Measurements from ENCODE around the gene TDRD9. TPM values are rescaled to one million over a fixed set of nuclear protein-coding genes. Genes with fewer than 3 reads are reported as not detected.
A peak's percentile ranks its signal among the peaks of the same experiment; 100 is the strongest.

Gene TDRD9
- total and polyA plus RNA-seq, 8 donors, result 0.67 to 28.6 (median 2.5) TPM

- 94 to 96% methylated on average over 14 of the region's 14 CpGs for WGBS, 2 donors
- intact Hi-C loops (cut with DNase I), result loop anchor here in 1 of 3 donors (10.0 kb wide), 1 partner anchor 55 kb away; the partner anchor contains the start of gene PPP1R13B
- ATAC-seq (no peak), FAIRE-seq (no peak), DNase-seq (peak in 1 of 6 donors; percentile 40)
- peaks cover 13 to 22% (median 18%) of the 10 kb centered on the region in 3 donors for H3K4me1 ChIP-seq
- no peaks in the 10 kb centered on the region for H3K9me3 ChIP-seq
- H3K27ac ChIP-seq, result no peak overlapping the region
- H3K27me3 ChIP-seq, result no peaks in the 10 kb centered on the region
- H3K4me3 ChIP-seq, result no peak overlapping the region
- H3K36me3 ChIP-seq, result no peaks in the 10 kb centered on the region
- TF ChIP-seq, protein P1, sequence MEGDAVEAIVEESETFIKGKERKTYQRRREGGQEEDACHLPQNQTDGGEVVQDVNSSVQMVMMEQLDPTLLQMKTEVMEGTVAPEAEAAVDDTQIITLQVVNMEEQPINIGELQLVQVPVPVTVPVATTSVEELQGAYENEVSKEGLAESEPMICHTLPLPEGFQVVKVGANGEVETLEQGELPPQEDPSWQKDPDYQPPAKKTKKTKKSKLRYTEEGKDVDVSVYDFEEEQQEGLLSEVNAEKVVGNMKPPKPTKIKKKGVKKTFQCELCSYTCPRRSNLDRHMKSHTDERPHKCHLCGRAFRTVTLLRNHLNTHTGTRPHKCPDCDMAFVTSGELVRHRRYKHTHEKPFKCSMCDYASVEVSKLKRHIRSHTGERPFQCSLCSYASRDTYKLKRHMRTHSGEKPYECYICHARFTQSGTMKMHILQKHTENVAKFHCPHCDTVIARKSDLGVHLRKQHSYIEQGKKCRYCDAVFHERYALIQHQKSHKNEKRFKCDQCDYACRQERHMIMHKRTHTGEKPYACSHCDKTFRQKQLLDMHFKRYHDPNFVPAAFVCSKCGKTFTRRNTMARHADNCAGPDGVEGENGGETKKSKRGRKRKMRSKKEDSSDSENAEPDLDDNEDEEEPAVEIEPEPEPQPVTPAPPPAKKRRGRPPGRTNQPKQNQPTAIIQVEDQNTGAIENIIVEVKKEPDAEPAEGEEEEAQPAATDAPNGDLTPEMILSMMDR (IDR thresholded peaks at IDR 0.05), result no peak
These were observed 28.4 kb upstream of the TDRD9 start for GRCh38 chr14:103899833-103900232.

- WGBS, 2 donors, result 97% methylated on average over 2 of the region's 2 CpGs
- H3K36me3 ChIP-seq, result no peaks in the 10 kb centered on the region
- H3K9me3 ChIP-seq, result no peaks in the 10 kb centered on the region
- no peak overlapping the region for H3K4me3 ChIP-seq
- TF ChIP-seq, protein P1 (IDR thresholded peaks at IDR 0.05), result no peak
- ATAC-seq (no peak), DNase-seq (no peak), FAIRE-seq (no peak)
- H3K27me3 ChIP-seq, result no peaks in the 10 kb centered on the region
- no peak overlapping the region for H3K27ac ChIP-seq
- intact Hi-C loops (cut with DNase I), result no loop called here
- H3K4me1 ChIP-seq, result peaks cover 0 to 6% (median 4%) of the 10 kb centered on the region in 3 donors
These were observed 23.7 kb upstream of the TDRD9 start for GRCh38 chr14:103904493-103905107.

GRCh38 chr14:103905842-103906456 lies 22.3 kb upstream of the TDRD9 start:
- Histone ChIP-seq H3K27ac (no peak overlapping the region), H3K27me3 (no peaks in the 10 kb centered on the region), H3K4me3 (no peak overlapping the region), H3K4me1 (peaks cover 0 to 10% (median 4%) of the 10 kb centered on the region in 3 donors), H3K36me3 (no peaks in the 10 kb centered on the region), H3K9me3 (no peaks in the 10 kb centered on the region)
- DNase-seq, result peak in 2 of 6 donors; percentile 11 to 28
- intact Hi-C loops (cut with DNase I), result no loop called here
- WGBS, 2 donors, result 69 to 79% methylated on average over 22 of the region's 22 CpGs
- no peak for FAIRE-seq
- no peak for ATAC-seq
- TF ChIP-seq, protein P1 (IDR thresholded peaks at IDR 0.05), result no peak

- Histone ChIP-seq H3K27me3 (no peaks in the 10 kb centered on the region), H3K4me1 (peaks cover 0 to 4% (median 0%) of the 10 kb centered on the region in 3 donors), H3K27ac (no peak overlapping the region), H3K4me3 (no peak overlapping the region), H3K36me3 (peaks cover 0 to 20% (median 4%) of the 10 kb centered on the region in 3 donors), H3K9me3 (no peaks in the 10 kb centered on the region)
- 91 to 92% methylated on average over 4 of the region's 4 CpGs for WGBS, 2 donors
- intact Hi-C loops (cut with DNase I), result no loop called here
- FAIRE-seq, result no peak
- peak in 1 of 6 donors; percentile 6 for DNase-seq
- no peak for ATAC-seq
- TF ChIP-seq, protein P1 (IDR thresholded peaks at IDR 0.05), result no peak
These were observed 19.7 kb upstream of the TDRD9 start for GRCh38 chr14:103908580-103908979.
